Measurements from ENCODE around the gene ST3GAL5. TPM values are rescaled to one million over a fixed set of nuclear protein-coding genes. Genes with fewer than 3 reads are reported as not detected.

ST3GAL5 gene
- total RNA-seq, 1 experiment from 2014 or later, result 3.8 TPM

- Histone ChIP-seq H3K4me2 (ENCODE audit: low read depth, low read length, poor library complexity, severe bottlenecking) (no peak overlapping the region), H3K27me3 (ENCODE audit: low read length) (no peaks in the 10 kb centered on the region), H3K9me3 (ENCODE audit: low read length) (no peaks in the 10 kb centered on the region; the same call in 1 of the 2 replicates), H2AFZ (ENCODE audit: low read length) (no peak overlapping the region), H3K27ac (ENCODE audit: low read length) (no peak overlapping the region), H3K79me2 (ENCODE audit: low read length) (no peaks in the 10 kb centered on the region), H3K9ac (ENCODE audit: low read length) (no peak overlapping the region), H3K9me2 (replicated peaks; ENCODE audit: insufficient read depth, low read length) (no peaks in the 10 kb centered on the region), H3K4me3 (ENCODE audit: low read length) (no peak overlapping the region), H3K36me3 (ENCODE audit: insufficient read depth, low read length) (no peaks in the 10 kb centered on the region), H3K4me1 (ENCODE audit: low read length) (no peaks in the 10 kb centered on the region), H4K20me1 (ENCODE audit: insufficient read depth, low read depth, low read length) (no peaks in the 10 kb centered on the region)
- DNase-seq, result no peak
Observed at GRCh38 chr2:85802354-85803103, 86.3 kb downstream of the ST3GAL5 start.

- Histone ChIP-seq H3K36me3 (ENCODE audit: insufficient read depth, low read length) (no peaks in the 10 kb centered on the region), H3K4me1 (ENCODE audit: low read length) (no peaks in the 10 kb centered on the region), H4K20me1 (ENCODE audit: insufficient read depth, low read depth, low read length) (no peaks in the 10 kb centered on the region)
Observed at GRCh38 chr2:85801871-85802270, 86.9 kb downstream of the ST3GAL5 start.

GRCh38 chr2:85800586-85800985 lies 88.2 kb downstream of the ST3GAL5 start:
- no peak for DNase-seq
- Histone ChIP-seq H3K9me2 (replicated peaks; ENCODE audit: insufficient read depth, low read length) (no peaks in the 10 kb centered on the region), H2AFZ (ENCODE audit: low read length) (0 out of 2 replicates have a peak overlapping the region, but pooled peaks have one; percentile 0)

More at GRCh38 chr2:85801871-85802270, 86.9 kb downstream of the ST3GAL5 start:
- DNase-seq, result no peak
- H3K9ac ChIP-seq (ENCODE audit: low read length), result no peak overlapping the region
- H3K27ac ChIP-seq (ENCODE audit: low read length), result no peak overlapping the region
- no peak overlapping the region for H2AFZ ChIP-seq (ENCODE audit: low read length)
- H3K9me3 ChIP-seq (ENCODE audit: low read length), result no peaks in the 10 kb centered on the region; the same call in 1 of the 2 replicates
- no peaks in the 10 kb centered on the region for H3K27me3 ChIP-seq (ENCODE audit: low read length)
- H3K4me3 ChIP-seq (ENCODE audit: low read length), result no peak overlapping the region
- no peaks in the 10 kb centered on the region for H3K79me2 ChIP-seq (ENCODE audit: low read length)
- no peak overlapping the region for H3K4me2 ChIP-seq (ENCODE audit: low read depth, low read length, poor library complexity, severe bottlenecking)
- H3K9me2 ChIP-seq (replicated peaks; ENCODE audit: insufficient read depth, low read length), result no peaks in the 10 kb centered on the region

GRCh38 chr2:85799215-85799956 lies 89.4 kb downstream of the ST3GAL5 start:
- no peak for DNase-seq
- Histone ChIP-seq H3K9ac (ENCODE audit: low read length) (no peak overlapping the region), H3K4me3 (ENCODE audit: low read length) (no peak overlapping the region), H4K20me1 (ENCODE audit: insufficient read depth, low read depth, low read length) (no peaks in the 10 kb centered on the region), H3K36me3 (ENCODE audit: insufficient read depth, low read length) (no peaks in the 10 kb centered on the region), H2AFZ (ENCODE audit: low read length) (no peak overlapping the region), H3K9me3 (ENCODE audit: low read length) (no peaks in the 10 kb centered on the region; the same call in 1 of the 2 replicates), H3K79me2 (ENCODE audit: low read length) (no peaks in the 10 kb centered on the region), H3K4me2 (ENCODE audit: low read depth, low read length, poor library complexity, severe bottlenecking) (no peak overlapping the region), H3K27me3 (ENCODE audit: low read length) (no peaks in the 10 kb centered on the region), H3K9me2 (replicated peaks; ENCODE audit: insufficient read depth, low read length) (no peaks in the 10 kb centered on the region), H3K27ac (ENCODE audit: low read length) (no peak overlapping the region), H3K4me1 (ENCODE audit: low read length) (no peaks in the 10 kb centered on the region)

More at GRCh38 chr2:85800586-85800985, 88.2 kb downstream of the ST3GAL5 start:
- H3K27ac ChIP-seq (ENCODE audit: low read length), result no peak overlapping the region
- H4K20me1 ChIP-seq (ENCODE audit: insufficient read depth, low read depth, low read length), result no peaks in the 10 kb centered on the region
- H3K27me3 ChIP-seq (ENCODE audit: low read length), result no peaks in the 10 kb centered on the region
- no peaks in the 10 kb centered on the region for H3K4me1 ChIP-seq (ENCODE audit: low read length)
- no peaks in the 10 kb centered on the region; the same call in 1 of the 2 replicates for H3K9me3 ChIP-seq (ENCODE audit: low read length)
- H3K79me2 ChIP-seq (ENCODE audit: low read length), result no peaks in the 10 kb centered on the region
- no peak overlapping the region for H3K9ac ChIP-seq (ENCODE audit: low read length)
- H3K36me3 ChIP-seq (ENCODE audit: insufficient read depth, low read length), result no peaks in the 10 kb centered on the region
- no peak overlapping the region for H3K4me2 ChIP-seq (ENCODE audit: low read depth, low read length, poor library complexity, severe bottlenecking)
- no peak overlapping the region for H3K4me3 ChIP-seq (ENCODE audit: low read length)

GRCh38 chr2:85797921-85798320 lies 90.9 kb downstream of the ST3GAL5 start:
- no peaks in the 10 kb centered on the region; the same call in 1 of the 2 replicates for H3K9me3 ChIP-seq (ENCODE audit: low read length)

GRCh38 chr2:85797263-85797660 lies 91.5 kb downstream of the ST3GAL5 start:
- Histone ChIP-seq H3K9ac (ENCODE audit: low read length) (no peak overlapping the region), H3K4me2 (ENCODE audit: low read depth, low read length, poor library complexity, severe bottlenecking) (no peak overlapping the region), H2AFZ (ENCODE audit: low read length) (no peak overlapping the region), H4K20me1 (ENCODE audit: insufficient read depth, low read depth, low read length) (no peaks in the 10 kb centered on the region), H3K27me3 (ENCODE audit: low read length) (no peaks in the 10 kb centered on the region), H3K27ac (ENCODE audit: low read length) (no peak overlapping the region), H3K9me3 (ENCODE audit: low read length) (no peaks in the 10 kb centered on the region; the same call in 1 of the 2 replicates), H3K9me2 (replicated peaks; ENCODE audit: insufficient read depth, low read length) (no peaks in the 10 kb centered on the region), H3K4me1 (ENCODE audit: low read length) (no peaks in the 10 kb centered on the region), H3K4me3 (ENCODE audit: low read length) (no peak overlapping the region), H3K79me2 (ENCODE audit: low read length) (no peaks in the 10 kb centered on the region), H3K36me3 (ENCODE audit: insufficient read depth, low read length) (no peaks in the 10 kb centered on the region)
- DNase-seq, result no peak

More at GRCh38 chr2:85797921-85798320, 90.9 kb downstream of the ST3GAL5 start:
- Histone ChIP-seq H3K9ac (ENCODE audit: low read length) (no peak overlapping the region), H3K4me2 (ENCODE audit: low read depth, low read length, poor library complexity, severe bottlenecking) (no peak overlapping the region), H3K79me2 (ENCODE audit: low read length) (no peaks in the 10 kb centered on the region), H3K9me2 (replicated peaks; ENCODE audit: insufficient read depth, low read length) (no peaks in the 10 kb centered on the region), H3K4me1 (ENCODE audit: low read length) (no peaks in the 10 kb centered on the region), H3K4me3 (ENCODE audit: low read length) (no peak overlapping the region), H3K36me3 (ENCODE audit: insufficient read depth, low read length) (no peaks in the 10 kb centered on the region), H2AFZ (ENCODE audit: low read length) (no peak overlapping the region), H3K27me3 (ENCODE audit: low read length) (no peaks in the 10 kb centered on the region), H3K27ac (ENCODE audit: low read length) (no peak overlapping the region), H4K20me1 (ENCODE audit: insufficient read depth, low read depth, low read length) (no peaks in the 10 kb centered on the region)
- no peak for DNase-seq

- no peak overlapping the region for H3K4me3 ChIP-seq (ENCODE audit: low read length)
- H3K27ac ChIP-seq (ENCODE audit: low read length), result no peak overlapping the region
- no peaks in the 10 kb centered on the region for H3K9me2 ChIP-seq (replicated peaks; ENCODE audit: insufficient read depth, low read length)
- no peaks in the 10 kb centered on the region for H3K79me2 ChIP-seq (ENCODE audit: low read length)
- no peaks in the 10 kb centered on the region for H4K20me1 ChIP-seq (ENCODE audit: insufficient read depth, low read depth, low read length)
- no peak overlapping the region for H2AFZ ChIP-seq (ENCODE audit: low read length)
- no peak overlapping the region for H3K9ac ChIP-seq (ENCODE audit: low read length)
- H3K27me3 ChIP-seq (ENCODE audit: low read length), result no peaks in the 10 kb centered on the region
- no peaks in the 10 kb centered on the region for H3K36me3 ChIP-seq (ENCODE audit: insufficient read depth, low read length)
- no peak overlapping the region for H3K4me2 ChIP-seq (ENCODE audit: low read depth, low read length, poor library complexity, severe bottlenecking)
- no peaks in the 10 kb centered on the region for H3K4me1 ChIP-seq (ENCODE audit: low read length)
- no peaks in the 10 kb centered on the region; the same call in 1 of the 2 replicates for H3K9me3 ChIP-seq (ENCODE audit: low read length)
- no peak for DNase-seq
Observed at GRCh38 chr2:85796341-85797262, 92.2 kb downstream of the ST3GAL5 start.

Data from Karpas-422 (cell line).